ENCODE measurements around the gene ADGRL3.

DNA sequence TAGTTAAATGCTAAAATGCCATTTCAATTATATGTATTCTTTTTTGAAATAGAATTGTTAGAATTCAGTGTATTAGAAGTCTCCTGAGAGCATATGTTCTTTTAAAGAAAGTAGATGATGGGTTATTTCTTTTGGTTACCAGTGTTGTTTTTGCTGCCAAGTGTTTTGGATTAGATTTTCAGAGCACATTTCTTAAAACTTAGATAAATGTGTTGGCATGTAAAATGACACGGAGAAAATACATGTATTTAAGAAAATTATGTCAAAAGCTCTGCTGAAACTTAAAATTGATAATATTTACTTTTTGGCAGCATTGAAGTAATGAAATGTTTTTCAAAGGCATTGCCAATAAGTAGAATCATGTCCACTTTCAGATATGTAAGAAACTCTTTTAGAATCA lies 379.7 kb downstream of the ADGRL3 start:
- TF ChIP-seq, protein P1, sequence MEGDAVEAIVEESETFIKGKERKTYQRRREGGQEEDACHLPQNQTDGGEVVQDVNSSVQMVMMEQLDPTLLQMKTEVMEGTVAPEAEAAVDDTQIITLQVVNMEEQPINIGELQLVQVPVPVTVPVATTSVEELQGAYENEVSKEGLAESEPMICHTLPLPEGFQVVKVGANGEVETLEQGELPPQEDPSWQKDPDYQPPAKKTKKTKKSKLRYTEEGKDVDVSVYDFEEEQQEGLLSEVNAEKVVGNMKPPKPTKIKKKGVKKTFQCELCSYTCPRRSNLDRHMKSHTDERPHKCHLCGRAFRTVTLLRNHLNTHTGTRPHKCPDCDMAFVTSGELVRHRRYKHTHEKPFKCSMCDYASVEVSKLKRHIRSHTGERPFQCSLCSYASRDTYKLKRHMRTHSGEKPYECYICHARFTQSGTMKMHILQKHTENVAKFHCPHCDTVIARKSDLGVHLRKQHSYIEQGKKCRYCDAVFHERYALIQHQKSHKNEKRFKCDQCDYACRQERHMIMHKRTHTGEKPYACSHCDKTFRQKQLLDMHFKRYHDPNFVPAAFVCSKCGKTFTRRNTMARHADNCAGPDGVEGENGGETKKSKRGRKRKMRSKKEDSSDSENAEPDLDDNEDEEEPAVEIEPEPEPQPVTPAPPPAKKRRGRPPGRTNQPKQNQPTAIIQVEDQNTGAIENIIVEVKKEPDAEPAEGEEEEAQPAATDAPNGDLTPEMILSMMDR (IDR thresholded peaks at IDR 0.05) = no peak
- no peak for TF ChIP-seq POLR2A (IDR thresholded peaks at IDR 0.05)
